CD4-positive, alpha-beta T cell (primary cell): Measurements from ENCODE around the gene RHOV. TPM values are rescaled to one million over a fixed set of nuclear protein-coding genes. Genes with fewer than 3 reads are reported as not detected.

ENCODE experiments used
- ATAC-seq: fragments of 200-7000 bp; cut with Tn5 transposase; one replicate; pipeline ENCODE4 v1.10.0; 2022; ENCODE audit warnings: mild to moderate bottlenecking; ENCODE audit not compliant: poor library complexity
- CTCF ChIA-PET: fragments of 350-600 bp; sonication (Branson Sonifier 250); formaldehyde crosslinking; loops from one replicate; lab custom pipeline; 2021; ENCODE audit warnings: antibody characterized with exemption, inconsistent platforms; lab: Charles Lee
- POLR2A ChIA-PET: fragments of 350-600 bp; sonication (Branson Sonifier 250); formaldehyde crosslinking; loops from one replicate; lab custom pipeline; 2021; ENCODE audit warnings: antibody characterized with exemption, inconsistent platforms; lab: Charles Lee
- DNase-seq, 14 experiments: peaks; one replicate each; pipeline ENCODE4 v3.0.0-alpha.2; 2013 to 2020; ENCODE audit warnings: mixed read lengths in 2 of 14
- H3K27ac ChIP-seq, 2 donors: one replicate each; pipeline versions ENCODE4 v1.5.1 to v1.7.0; 2013; ENCODE audit warnings: low read length in 2 of 2, low read depth in 1 of 2, mild to moderate bottlenecking in 1 of 2
- H3K27me3 ChIP-seq, 2 experiments: 1 replicate in 1 of 2; 2 replicates in 1 of 2; pipeline versions ENCODE4 v1.6.1 to v1.7.0; 2013; ENCODE audit warnings: low read length in 2 of 2, control low read depth in 1 of 2, mild to moderate bottlenecking in 1 of 2, moderate library complexity in 1 of 2; ENCODE audit not compliant: insufficient read depth in 2 of 2, control insufficient read depth in 1 of 2
- H3K36me3 ChIP-seq: one replicate; pipeline ENCODE4 v1.6.1; 2013; ENCODE audit warnings: low read length, control low read depth; ENCODE audit not compliant: insufficient read depth
- H3K4me1 ChIP-seq: one replicate; pipeline ENCODE4 v1.6.1; 2013; ENCODE audit warnings: low read length, control low read depth; ENCODE audit not compliant: insufficient read depth
- H3K4me3 ChIP-seq: one replicate; pipeline ENCODE4 v1.5.1; 2013; ENCODE audit warnings: mild to moderate bottlenecking, low read length, moderate library complexity
- H3K9me3 ChIP-seq, 2 experiments: 1 replicate in 1 of 2; 2 replicates in 1 of 2; pipeline versions ENCODE4 v1.6.1 to v1.7.0; 2013; ENCODE audit warnings: low read length in 2 of 2, mild to moderate bottlenecking in 2 of 2, control low read depth in 1 of 2, moderate library complexity in 1 of 2; ENCODE audit not compliant: control insufficient read depth in 1 of 2, insufficient read depth in 1 of 2
- H3K27ac Mint-ChIP-seq: one replicate; pipeline ENCODE4 v1.8.0; 2020; ENCODE audit warnings: mixed read lengths
- H3K27me3 Mint-ChIP-seq: one replicate; pipeline ENCODE4 v1.8.0; 2021; ENCODE audit warnings: mixed read lengths
- H3K36me3 Mint-ChIP-seq: one replicate; pipeline ENCODE4 v1.8.0; 2021; ENCODE audit warnings: low read depth, mixed read lengths
- H3K4me1 Mint-ChIP-seq: one replicate; pipeline ENCODE4 v1.8.0; 2021; ENCODE audit warnings: low read depth, mixed read lengths
- H3K4me3 Mint-ChIP-seq: one replicate; pipeline ENCODE4 v1.8.0; 2020; ENCODE audit warnings: mild to moderate bottlenecking, mixed read lengths
- H3K9me3 Mint-ChIP-seq: one replicate; pipeline ENCODE4 v1.8.0; 2020; ENCODE audit warnings: mixed read lengths
- intact Hi-C, 2 experiments: fragments of 100-400 bp; cut with DNase I in 1 of 2; cut with micrococcal nuclease in 1 of 2; formaldehyde crosslinking; loops; one replicate each; pipeline versions ENCODE4 v1.15.1 to v1.9.0; 2023 to 2025; cut with DNase I, micrococcal nuclease
- polyA plus RNA-seq, 2 donors: library from polyadenylated mRNA; unstranded; fragments of 120-200 nt; gene quantifications; one replicate each; pipeline ENCODE4 v1.2.1, GENCODE V29; 2013
- total RNA-seq, 174 experiments: library from RNA in 2 of 174; stranded (reverse) in 2 of 174; gene quantifications; one replicate each; pipeline ENCODE4 v1.2.3 and lab custom pipeline; 2021 to 2026
- TF ChIP-seq, protein P1 (sequence below): fragments of 200-600 bp; IDR thresholded peaks from one replicate; pipeline ENCODE4 v1.8.0; 2022; ENCODE audit warnings: antibody characterized with exemption, mild to moderate bottlenecking

Gene RHOV, protein sequence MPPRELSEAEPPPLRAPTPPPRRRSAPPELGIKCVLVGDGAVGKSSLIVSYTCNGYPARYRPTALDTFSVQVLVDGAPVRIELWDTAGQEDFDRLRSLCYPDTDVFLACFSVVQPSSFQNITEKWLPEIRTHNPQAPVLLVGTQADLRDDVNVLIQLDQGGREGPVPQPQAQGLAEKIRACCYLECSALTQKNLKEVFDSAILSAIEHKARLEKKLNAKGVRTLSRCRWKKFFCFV
- under 1 TPM; 0.36 TPM for total RNA-seq
- polyA plus RNA-seq (2013, experiment 1 of 2): not detected
- polyA plus RNA-seq (2013, experiment 2 of 2): 0.03 TPM
- total RNA-seq (lab: John Stamatoyannopoulos, UW): 0 to 3.4 (median 0.10) reads per million in 172 experiments

DNA sequence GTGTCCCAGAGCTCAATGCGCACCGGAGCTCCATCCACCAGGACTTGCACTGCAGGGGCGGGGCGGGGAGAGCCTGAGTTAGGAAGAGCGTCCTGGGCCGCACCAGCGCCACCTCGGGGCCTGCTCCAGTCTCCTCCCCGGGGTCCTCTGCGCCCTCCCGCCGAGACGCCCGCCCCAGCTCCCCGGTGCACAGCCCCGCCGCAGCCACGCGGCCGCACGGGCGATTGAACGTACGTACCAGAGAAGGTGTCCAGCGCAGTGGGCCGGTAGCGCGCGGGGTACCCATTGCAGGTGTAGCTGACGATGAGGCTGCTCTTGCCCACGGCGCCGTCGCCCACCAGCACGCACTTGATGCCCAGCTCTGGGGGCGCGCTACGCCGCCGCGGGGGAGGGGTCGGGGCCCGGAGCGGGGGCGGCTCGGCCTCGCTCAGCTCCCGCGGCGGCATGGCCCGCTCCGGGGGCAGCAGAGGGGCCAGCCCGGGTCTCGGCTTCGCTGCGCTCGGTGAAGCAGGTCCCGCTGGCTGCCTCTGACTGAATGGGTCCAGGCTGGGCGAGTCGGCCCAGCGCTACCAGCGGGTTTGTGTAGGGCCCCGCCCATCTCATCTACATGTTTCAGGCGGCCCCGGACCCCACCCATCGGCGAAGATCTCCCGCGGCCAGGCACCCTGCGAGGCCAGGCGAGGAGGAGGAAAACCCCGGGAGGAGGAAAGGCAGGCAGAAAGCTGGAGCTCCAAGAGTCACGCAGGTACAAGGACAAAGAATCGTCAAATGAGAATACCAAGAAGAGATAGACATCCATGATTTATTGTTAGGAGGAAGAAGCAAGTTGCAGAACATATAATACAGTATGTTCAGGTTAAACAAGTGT, at the start of gene RHOV:
RHOV (minus strand) TSS at position 541 of the 868 bp plus-strand sequence; CDS start at position 446, 95 bp downstream.
- no peaks in the 10 kb centered on the region for H3K27me3 Mint-ChIP-seq
- Histone ChIP-seq H3K9me3 (peaks cover 0 to 6% of the 10 kb centered on the region in 2 experiments), H3K36me3 (no peaks in the 10 kb centered on the region), H3K4me1 (peaks cover 14% of the 10 kb centered on the region), H3K27me3 (no peaks in the 10 kb centered on the region), H3K4me3 (peak within 1 kb of the TSS; percentile 53), H3K27ac (no peak within 1 kb of the TSS)
- H3K9me3 Mint-ChIP-seq: no peaks in the 10 kb centered on the region
- TF ChIP-seq, protein P1, sequence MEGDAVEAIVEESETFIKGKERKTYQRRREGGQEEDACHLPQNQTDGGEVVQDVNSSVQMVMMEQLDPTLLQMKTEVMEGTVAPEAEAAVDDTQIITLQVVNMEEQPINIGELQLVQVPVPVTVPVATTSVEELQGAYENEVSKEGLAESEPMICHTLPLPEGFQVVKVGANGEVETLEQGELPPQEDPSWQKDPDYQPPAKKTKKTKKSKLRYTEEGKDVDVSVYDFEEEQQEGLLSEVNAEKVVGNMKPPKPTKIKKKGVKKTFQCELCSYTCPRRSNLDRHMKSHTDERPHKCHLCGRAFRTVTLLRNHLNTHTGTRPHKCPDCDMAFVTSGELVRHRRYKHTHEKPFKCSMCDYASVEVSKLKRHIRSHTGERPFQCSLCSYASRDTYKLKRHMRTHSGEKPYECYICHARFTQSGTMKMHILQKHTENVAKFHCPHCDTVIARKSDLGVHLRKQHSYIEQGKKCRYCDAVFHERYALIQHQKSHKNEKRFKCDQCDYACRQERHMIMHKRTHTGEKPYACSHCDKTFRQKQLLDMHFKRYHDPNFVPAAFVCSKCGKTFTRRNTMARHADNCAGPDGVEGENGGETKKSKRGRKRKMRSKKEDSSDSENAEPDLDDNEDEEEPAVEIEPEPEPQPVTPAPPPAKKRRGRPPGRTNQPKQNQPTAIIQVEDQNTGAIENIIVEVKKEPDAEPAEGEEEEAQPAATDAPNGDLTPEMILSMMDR: no peak
- peak; percentile 87 for ATAC-seq
- peak in 13 of 14 experiments; percentile 19 to 73 (median 44) for DNase-seq
- POLR2A ChIA-PET: interaction anchor here (1.1 to 1.6 kb wide), 3 partner anchors 15 to 33 kb away, joined by 3 to 10 read pairs (median 6); partner anchors contain the start of gene VPS18
- peaks cover 5% of the 10 kb centered on the region for H3K4me1 Mint-ChIP-seq
- H3K4me3 Mint-ChIP-seq: peak within 1 kb of the TSS; percentile 81
- CTCF ChIA-PET: interaction anchor here (0.6 to 2.9 kb wide), 6 partner anchors 11 to 30 kb away, joined by 3 to 31 read pairs (median 7); partner anchors contain the start of gene VPS18
- intact Hi-C loops: no loop called here
- no peak within 1 kb of the TSS for H3K27ac Mint-ChIP-seq
- no peaks in the 10 kb centered on the region for H3K36me3 Mint-ChIP-seq

DNA sequence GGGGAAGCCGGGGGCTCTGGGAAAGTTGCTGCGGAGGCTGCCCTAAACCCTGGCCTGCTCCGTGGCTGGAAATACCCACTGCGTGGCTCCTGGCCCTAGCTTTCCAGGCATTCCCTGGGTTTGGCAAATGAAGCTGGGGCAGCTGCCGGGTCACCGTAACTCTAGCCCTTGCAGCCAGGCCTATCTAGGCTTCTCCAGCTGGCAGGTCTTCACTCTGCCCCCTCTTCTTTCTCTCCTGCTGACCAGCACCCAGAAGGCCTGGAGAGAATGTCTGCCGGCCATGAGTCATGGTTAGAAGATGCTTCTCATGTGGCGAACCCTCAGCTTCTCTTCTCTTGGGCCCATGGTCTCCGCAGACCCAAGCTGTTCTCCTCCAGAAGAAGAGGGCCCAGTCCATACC, 49.5 kb upstream of the RHOV start:
- peaks cover 21% of the 10 kb centered on the region for H3K4me1 Mint-ChIP-seq
- no peak for ATAC-seq
- no peaks in the 10 kb centered on the region for H3K36me3 Mint-ChIP-seq
- Histone ChIP-seq H3K9me3 (peaks cover 0 to 14% of the 10 kb centered on the region in 2 experiments), H3K27me3 (peaks cover 30 to 37% of the 10 kb centered on the region in 2 experiments), H3K27ac (no peak overlapping the region), H3K4me1 (peaks cover 33% of the 10 kb centered on the region), H3K4me3 (no peak overlapping the region), H3K36me3 (no peaks in the 10 kb centered on the region)
- H3K4me3 Mint-ChIP-seq: no peak overlapping the region
- no peak overlapping the region for H3K27ac Mint-ChIP-seq
- H3K9me3 Mint-ChIP-seq: no peaks in the 10 kb centered on the region
- TF ChIP-seq, protein P1: no peak
- ChIA-PET CTCF (interaction anchor here (1.0 kb wide), 1 partner anchor 19 kb away, joined by 3 read pairs; no protein-coding TSS in a partner anchor), POLR2A (no interaction called here)
- DNase-seq: no peak
- H3K27me3 Mint-ChIP-seq: peaks cover 39% of the 10 kb centered on the region
- intact Hi-C loops: no loop called here

DNA sequence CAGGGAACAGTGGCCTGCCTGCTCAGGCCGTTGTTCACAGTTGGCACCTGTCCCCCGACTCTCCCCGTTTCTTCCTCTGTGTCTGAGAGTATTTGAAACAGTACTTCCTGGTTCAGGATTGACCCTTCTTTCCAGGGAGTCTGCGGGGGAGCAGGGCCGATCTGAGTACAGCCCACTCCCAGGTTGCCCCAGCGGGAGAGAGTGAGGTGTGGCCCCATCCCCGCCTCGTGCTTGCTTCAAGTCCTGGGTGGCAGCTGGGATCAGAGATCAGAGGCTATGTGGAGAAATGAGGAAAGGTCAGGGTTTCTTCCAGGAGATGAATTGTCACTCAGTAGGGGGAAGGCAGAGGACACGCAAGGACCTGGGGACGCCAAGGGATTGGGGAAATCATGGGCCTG, 48.6 kb upstream of the RHOV start:
- H3K4me1 ChIP-seq: peaks cover 23% of the 10 kb centered on the region
- H3K36me3 ChIP-seq: no peaks in the 10 kb centered on the region
- intact Hi-C loops: no loop called here
- H3K4me3 ChIP-seq: no peak overlapping the region
- Mint-ChIP-seq H3K36me3 (no peaks in the 10 kb centered on the region), H3K9me3 (no peaks in the 10 kb centered on the region), H3K27ac (no peak overlapping the region), H3K27me3 (peaks cover 33% of the 10 kb centered on the region), H3K4me3 (no peak overlapping the region), H3K4me1 (peaks cover 19% of the 10 kb centered on the region)
- peaks cover 22 to 28% of the 10 kb centered on the region in 2 experiments for H3K27me3 ChIP-seq
- ATAC-seq (no peak), DNase-seq (no peak)
- no peak overlapping the region for H3K27ac ChIP-seq
- H3K9me3 ChIP-seq: peaks cover 0 to 12% of the 10 kb centered on the region in 2 experiments
- TF ChIP-seq, protein P1: no peak
- ChIA-PET CTCF (no interaction called here), POLR2A (no interaction called here)
